Loucy (cell line): ENCODE measurements around the gene HNF4A.

Experiments used
- H2AFZ ChIP-seq: fragments of 200-600 bp; sonication (generic); 2 replicates; pipeline ENCODE4 v1.6.0; 2016; ENCODE audit warnings: antibody characterized with exemption, mild to moderate bottlenecking, low read length, moderate library complexity
- H3F3A ChIP-seq: fragments of 200-600 bp; 2 replicates; pipeline ENCODE4 v1.6.0; 2016; ENCODE audit warnings: antibody characterized with exemption, low read depth, mild to moderate bottlenecking
- H3K27me3 ChIP-seq: fragments of 200-600 bp; sonication (generic); 2 replicates; pipeline ENCODE4 v1.6.1; 2014; ENCODE audit warnings: low read length, mild to moderate bottlenecking; ENCODE audit not compliant: insufficient read depth, poor library complexity, severe bottlenecking
- H3K36me3 ChIP-seq: fragments of 200-600 bp; sonication (generic); 2 replicates; pipeline ENCODE4 v1.6.1; 2016; ENCODE audit warnings: low read length; ENCODE audit not compliant: insufficient read depth
- H3K4me1 ChIP-seq: fragments of 200-600 bp; sonication (generic); 2 replicates; pipeline ENCODE4 v1.5.1; 2014; ENCODE audit warnings: low read length, mild to moderate bottlenecking; ENCODE audit not compliant: insufficient read depth, poor library complexity, severe bottlenecking
- H3K4me2 ChIP-seq: fragments of 200-600 bp; sonication (generic); 2 replicates; pipeline ENCODE4 v1.6.0; 2014; ENCODE audit warnings: antibody characterized with exemption, low read length, low read depth, mild to moderate bottlenecking; ENCODE audit not compliant: poor library complexity, severe bottlenecking
- H3K4me3 ChIP-seq: fragments of 200-600 bp; sonication (generic); 2 replicates; pipeline ENCODE4 v1.5.1; 2014; ENCODE audit warnings: low read length, mild to moderate bottlenecking, mixed read lengths; ENCODE audit not compliant: poor library complexity, severe bottlenecking
- H3K79me2 ChIP-seq: fragments of 200-600 bp; sonication (generic); 2 replicates; pipeline ENCODE4 v1.6.1; 2014; ENCODE audit warnings: low read length; ENCODE audit not compliant: insufficient read depth
- H3K9ac ChIP-seq: fragments of 200-600 bp; sonication (generic); 2 replicates; pipeline ENCODE4 v1.6.0; 2014; ENCODE audit warnings: mild to moderate bottlenecking, low read depth, low read length, moderate library complexity; ENCODE audit not compliant: poor library complexity, severe bottlenecking
- H3K9me2 ChIP-seq: fragments of 200-600 bp; sonication (generic); replicated peaks from 2 replicates; pipeline ENCODE4 v1.6.1; 2016; ENCODE audit warnings: low read depth, low read length, mixed read lengths
- H3K9me3 ChIP-seq: fragments of 200-600 bp; sonication (generic); 2 replicates; pipeline ENCODE4 v1.6.1; 2014; ENCODE audit warnings: mild to moderate bottlenecking, antibody characterized with exemption, low read length, low read depth; ENCODE audit not compliant: insufficient read depth
- H4K20me1 ChIP-seq: fragments of 200-600 bp; sonication (generic); 2 replicates; pipeline ENCODE4 v1.6.0; 2014; ENCODE audit warnings: antibody characterized with exemption, low read length, mild to moderate bottlenecking; ENCODE audit not compliant: insufficient read depth, poor library complexity, severe bottlenecking
- CTCF ChIP-seq: fragments of 200-600 bp; sonication (generic); conservative IDR thresholded peaks from 2 replicates; pipeline ENCODE4 v1.5.1; 2014; ENCODE audit warnings: mild to moderate bottlenecking, antibody characterized with exemption, low read length
- EZH2phosphoT487 ChIP-seq: fragments of 200-600 bp; IDR thresholded peaks from 2 replicates; pipeline ENCODE4 v1.6.1; 2018; ENCODE audit warnings: antibody characterized with exemption, mild to moderate bottlenecking, moderate library complexity, borderline replicate concordance

The HNF4A gene

DNA sequence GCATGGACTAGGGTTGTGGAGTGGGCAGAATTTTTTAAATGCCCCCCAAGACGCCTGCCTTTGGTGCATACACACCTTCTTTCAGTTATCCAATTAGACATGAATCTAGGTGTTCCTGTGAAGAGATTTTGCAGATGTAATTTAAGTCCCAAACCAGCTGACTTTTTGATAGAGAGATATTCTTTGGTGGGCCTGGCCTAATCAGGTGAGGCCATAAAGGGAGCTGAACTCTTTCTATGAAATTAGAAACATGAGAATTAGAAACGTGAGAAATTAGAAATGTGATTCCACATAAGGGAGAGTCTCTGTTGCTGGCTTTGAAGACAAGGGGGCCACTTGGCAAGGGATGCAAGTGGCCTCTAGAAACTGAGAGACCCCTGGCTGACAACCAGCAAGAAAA, 83.8 kb downstream of the HNF4A start:
- Histone ChIP-seq H3K4me3 (no peak overlapping the region), H3K9me2 (no peaks in the 10 kb centered on the region), H3F3A (no peaks in the 10 kb centered on the region), H3K79me2 (no peaks in the 10 kb centered on the region), H3K36me3 (no peaks in the 10 kb centered on the region), H4K20me1 (no peaks in the 10 kb centered on the region), H2AFZ (no peak overlapping the region), H3K4me2 (no peak overlapping the region), H3K9me3 (no peaks in the 10 kb centered on the region), H3K9ac (no peak overlapping the region), H3K4me1 (no peaks in the 10 kb centered on the region), H3K27me3 (no peaks in the 10 kb centered on the region)
- no peak for TF ChIP-seq EZH2phosphoT487
- TF ChIP-seq CTCF: no peak

DNA sequence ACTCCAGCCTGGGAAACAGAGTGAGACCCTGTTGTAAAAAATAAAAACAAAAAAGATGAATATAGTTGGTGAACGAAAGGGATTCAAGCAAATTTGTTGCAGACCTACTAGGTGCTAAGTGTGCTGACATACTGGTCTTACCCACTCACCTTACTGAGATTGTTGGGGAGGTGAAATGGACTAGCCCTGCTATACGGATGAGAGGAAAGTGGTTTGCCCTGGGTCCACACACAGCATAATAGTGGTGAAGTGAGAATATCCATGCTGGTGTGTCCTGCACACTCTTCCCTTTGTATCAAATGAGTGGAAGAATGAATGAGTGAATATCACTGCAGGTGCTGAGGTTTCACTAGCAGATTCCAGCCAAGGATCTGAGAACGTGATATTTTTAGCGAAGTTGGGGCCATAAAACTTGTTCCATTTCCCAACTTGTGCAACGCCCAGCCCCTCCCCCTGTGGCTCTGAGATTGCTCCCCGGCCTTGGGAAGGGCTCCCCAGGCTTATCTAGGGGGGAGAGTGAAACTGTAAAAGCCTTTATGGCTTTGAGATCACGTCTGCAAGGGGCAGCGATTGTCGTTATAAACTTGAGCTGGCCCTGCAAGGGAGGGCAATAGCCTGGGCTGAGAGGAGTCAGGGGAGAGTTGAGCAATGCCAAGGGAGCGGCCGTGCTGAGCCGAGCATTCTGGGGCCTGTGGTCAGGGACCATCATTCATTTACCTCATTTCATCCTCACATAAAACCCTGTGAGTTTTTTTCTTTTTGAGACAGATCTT, 87.0 kb downstream of the HNF4A start:
- Histone ChIP-seq H3F3A (no peaks in the 10 kb centered on the region), H2AFZ (no peak overlapping the region), H3K36me3 (no peaks in the 10 kb centered on the region), H3K27me3 (no peaks in the 10 kb centered on the region), H3K4me2 (no peak overlapping the region), H3K4me1 (no peaks in the 10 kb centered on the region), H3K79me2 (no peaks in the 10 kb centered on the region), H4K20me1 (no peaks in the 10 kb centered on the region), H3K9me2 (no peaks in the 10 kb centered on the region), H3K9ac (no peak overlapping the region), H3K9me3 (no peaks in the 10 kb centered on the region), H3K4me3 (no peak overlapping the region)
- TF ChIP-seq EZH2phosphoT487: no peak
- TF ChIP-seq CTCF: no peak

GRCh38 chr20:44445742-44446710, 90.5 kb downstream of the HNF4A start:
- Histone ChIP-seq H3K9me2 (no peaks in the 10 kb centered on the region), H4K20me1 (no peaks in the 10 kb centered on the region), H3F3A (no peaks in the 10 kb centered on the region), H3K79me2 (no peaks in the 10 kb centered on the region), H3K4me3 (no peak overlapping the region), H3K9ac (no peak overlapping the region), H2AFZ (no peak overlapping the region), H3K36me3 (no peaks in the 10 kb centered on the region), H3K27me3 (no peaks in the 10 kb centered on the region), H3K9me3 (no peaks in the 10 kb centered on the region), H3K4me1 (no peaks in the 10 kb centered on the region), H3K4me2 (no peak overlapping the region)
- no peak for TF ChIP-seq EZH2phosphoT487
